ENCODE results near the gene ZNF444.

The ZNF444 gene

DNA sequence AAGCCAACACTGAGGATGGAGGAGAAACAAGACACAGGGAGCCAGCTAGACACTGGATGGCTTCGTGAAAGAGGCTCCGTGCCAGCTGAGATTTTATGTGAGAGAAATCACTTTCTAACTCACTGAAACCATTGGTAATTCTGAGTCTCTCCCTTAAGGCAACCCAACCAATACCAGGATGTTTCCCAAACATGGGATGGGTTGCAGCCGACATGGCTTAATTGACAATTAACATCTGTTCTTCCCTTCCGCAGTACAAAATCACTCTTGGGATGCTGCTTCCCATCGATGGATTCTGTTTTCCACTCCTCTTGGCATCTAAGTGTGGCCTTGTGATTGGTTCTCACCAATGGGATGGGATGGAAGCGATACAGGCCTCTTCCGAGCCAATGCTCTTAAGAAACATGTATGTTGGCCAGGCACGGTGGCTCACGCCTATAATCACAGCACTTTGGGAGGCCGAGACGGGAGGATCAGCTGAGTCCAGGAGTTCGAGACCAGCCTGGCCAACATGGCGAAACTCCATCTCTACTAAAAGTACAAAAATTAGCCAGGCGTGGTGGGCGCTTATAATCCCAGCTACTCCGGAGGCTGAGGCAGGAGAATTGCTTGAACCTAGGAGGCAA, 17.7 kb upstream of the ZNF444 start:
- no peak for DNase-seq

DNA sequence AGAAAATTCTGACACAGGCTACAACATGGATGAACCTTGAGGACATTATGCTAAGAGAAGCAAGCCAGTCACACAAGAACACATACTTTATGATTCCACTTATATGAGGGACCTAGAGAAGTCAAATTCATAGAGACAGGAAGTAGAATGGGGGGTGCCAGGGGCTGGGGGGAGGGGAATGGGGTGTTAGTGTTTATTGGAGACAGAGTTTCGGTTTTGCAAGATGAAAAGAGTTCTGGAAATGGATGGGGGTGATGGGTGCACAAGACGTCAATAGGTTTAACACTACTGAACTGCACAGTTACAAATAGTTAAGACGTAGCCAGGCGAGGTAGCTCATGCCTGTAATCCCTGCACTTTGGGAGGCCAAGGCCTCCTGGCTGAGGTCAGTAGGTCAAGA, 16.5 kb upstream of the ZNF444 start:
- DNase-seq = no peak

GRCh38 chr19:56125806-56126590, 15.1 kb upstream of the ZNF444 start:
- DNase-seq = no peak

GRCh38 chr19:56126983-56127780, 13.9 kb upstream of the ZNF444 start:
- no peak for DNase-seq

GRCh38 chr19:56130006-56130405, 11.1 kb upstream of the ZNF444 start:
- no peak for DNase-seq

GRCh38 chr19:56131651-56132050, 9.4 kb upstream of the ZNF444 start:
- DNase-seq = no peak

DNA sequence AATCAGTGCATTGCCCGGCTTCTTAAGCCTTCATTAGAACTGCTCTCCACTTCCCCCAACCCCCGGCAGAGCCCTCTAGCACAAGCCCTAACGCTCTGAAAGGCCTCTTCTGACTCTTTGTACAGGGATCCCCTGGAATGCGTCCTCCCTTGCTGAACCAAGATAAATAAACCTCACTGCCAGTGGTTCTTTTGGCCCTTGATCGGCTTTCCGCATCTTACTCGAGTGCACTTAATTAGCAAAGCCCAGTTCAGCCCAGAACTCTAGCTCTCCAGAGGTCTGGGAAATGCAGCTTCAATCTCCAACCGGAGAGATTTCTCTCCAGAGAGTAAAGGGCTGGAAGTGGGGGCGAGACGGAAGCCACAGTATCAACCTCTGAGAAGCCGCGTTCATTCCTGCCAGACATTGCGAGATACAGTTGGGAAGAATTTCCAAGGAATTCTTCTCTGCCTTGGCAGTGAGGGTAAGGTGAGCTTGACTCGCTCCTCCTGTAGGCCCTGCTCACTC, 8.7 kb upstream of the ZNF444 start:
- no peak for DNase-seq

- peak; percentile 50 for DNase-seq
These were observed 7.0 kb upstream of the ZNF444 start for GRCh38 chr19:56133858-56134653.

DNA sequence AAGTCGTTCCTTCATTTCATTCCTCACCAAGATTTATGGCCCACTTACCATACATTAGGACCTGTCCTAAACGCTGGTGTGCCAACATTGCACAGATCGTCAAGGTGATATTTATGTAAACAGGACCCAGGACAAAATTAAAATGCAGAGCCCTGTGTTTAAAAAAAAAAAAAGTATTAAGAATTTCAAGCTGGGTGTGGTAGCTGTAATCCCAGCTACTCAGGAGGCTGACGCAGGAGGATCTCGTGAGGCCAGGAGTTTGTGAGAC, 6.5 kb upstream of the ZNF444 start:
- DNase-seq = no peak

GRCh38 chr19:56136362-56136761, 4.7 kb upstream of the ZNF444 start:
- no peak for DNase-seq

DNA sequence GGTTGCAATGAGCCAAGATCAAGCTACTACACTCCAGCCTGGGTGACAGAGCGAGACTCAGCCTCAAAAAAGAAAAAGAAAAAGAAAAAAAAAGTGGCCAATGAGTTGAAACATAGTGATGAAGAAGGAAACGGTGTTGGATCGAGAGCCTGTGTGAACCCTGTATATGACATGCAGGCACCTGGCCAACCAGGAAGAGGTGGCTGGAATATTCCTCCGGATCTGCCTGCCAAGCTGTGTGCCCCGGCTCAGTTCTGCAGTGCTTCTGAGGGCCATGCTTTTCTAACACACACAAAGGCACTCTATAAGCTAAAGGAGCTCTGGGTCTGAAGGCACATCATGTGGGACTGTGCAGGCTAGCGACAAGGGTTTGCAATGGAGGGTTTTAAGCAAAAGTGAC, 3.7 kb upstream of the ZNF444 start:
- no peak for DNase-seq

DNA sequence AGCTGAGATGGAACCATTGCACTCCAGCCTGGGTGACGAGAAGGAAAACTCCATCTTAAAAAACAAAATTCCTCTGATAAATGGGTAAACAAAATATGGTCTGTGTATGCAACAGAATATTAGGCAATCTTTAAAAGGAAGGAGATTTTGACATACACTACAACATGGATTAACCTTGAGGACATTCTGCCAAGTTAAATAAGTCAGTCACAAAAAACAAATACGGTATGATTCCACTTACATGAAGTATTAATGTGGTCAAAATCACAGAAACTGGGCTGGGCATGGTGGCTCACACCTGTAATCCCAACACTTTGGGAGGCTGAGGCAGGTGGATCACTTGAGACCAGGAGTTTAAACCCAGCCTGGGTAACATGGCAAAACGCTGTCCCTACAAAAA, 3.0 kb upstream of the ZNF444 start:
- DNase-seq = no peak

DNA sequence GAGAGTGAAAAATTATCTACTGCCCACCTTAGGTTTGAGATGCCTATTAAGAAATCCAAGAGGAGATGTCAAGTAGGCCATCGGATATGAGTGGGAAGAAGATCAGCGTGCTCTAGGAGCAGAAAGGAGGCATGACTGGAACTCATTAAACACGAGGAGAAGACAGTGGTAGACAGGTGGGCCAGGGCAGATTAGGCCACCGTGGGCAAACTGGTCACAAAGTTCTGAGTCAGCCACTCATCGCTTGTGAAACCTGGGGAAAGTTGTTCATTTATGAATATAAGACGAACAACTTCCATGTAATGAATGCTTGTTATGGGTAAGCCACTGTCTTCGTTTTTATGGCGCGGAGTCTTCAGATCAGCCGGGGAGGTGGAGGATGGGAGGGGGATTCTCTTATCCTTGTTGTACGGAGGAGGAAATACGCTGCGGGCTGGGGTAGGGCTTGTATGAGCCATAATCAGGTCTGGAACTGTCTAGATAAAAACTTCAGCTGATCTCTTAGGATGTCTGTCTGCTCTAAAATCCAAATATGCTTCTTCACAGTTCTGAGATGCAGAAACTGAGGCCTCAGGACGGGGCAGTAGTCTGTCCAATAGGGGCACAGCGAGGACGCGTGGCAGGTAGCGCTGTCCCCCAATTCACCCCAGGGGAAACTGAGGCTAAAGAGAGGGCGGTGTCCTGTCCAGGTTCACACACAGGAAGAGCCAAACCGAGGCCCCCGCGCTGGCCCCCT, 1.1 kb upstream of the ZNF444 start:
- no peak for DNase-seq

GRCh38 chr19:56141417-56141993, 418 bp downstream of the ZNF444 start:
- DNase-seq = no peak

- no peak for DNase-seq
These were observed 1.1 kb downstream of the ZNF444 start for GRCh38 chr19:56142087-56142787.

GRCh38 chr19:56142897-56143434, 1.9 kb downstream of the ZNF444 start:
- DNase-seq = no peak

GRCh38 chr19:56144376-56144775, 3.3 kb downstream of the ZNF444 start:
- DNase-seq = no peak

DNA sequence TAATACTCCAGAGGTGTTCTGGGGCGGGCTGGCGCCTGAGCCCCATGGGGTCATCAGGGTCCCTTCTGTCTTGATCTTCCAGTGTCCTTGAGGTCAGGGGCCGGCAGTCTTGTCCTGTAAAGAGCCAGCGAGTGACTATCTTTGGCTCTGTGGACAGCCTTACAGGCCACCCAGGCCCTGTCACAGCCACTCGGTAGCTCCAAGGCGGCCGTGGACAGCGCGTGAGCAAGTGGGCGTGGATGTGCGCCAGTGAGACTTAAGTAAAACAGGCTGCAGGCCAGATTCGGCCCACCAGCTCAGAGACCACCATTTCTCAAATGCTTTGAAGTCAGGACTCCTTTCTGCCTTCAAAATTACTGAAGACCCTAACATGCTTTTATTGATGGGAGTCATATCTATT, 3.7 kb downstream of the ZNF444 start:
- DNase-seq = no peak

DNA sequence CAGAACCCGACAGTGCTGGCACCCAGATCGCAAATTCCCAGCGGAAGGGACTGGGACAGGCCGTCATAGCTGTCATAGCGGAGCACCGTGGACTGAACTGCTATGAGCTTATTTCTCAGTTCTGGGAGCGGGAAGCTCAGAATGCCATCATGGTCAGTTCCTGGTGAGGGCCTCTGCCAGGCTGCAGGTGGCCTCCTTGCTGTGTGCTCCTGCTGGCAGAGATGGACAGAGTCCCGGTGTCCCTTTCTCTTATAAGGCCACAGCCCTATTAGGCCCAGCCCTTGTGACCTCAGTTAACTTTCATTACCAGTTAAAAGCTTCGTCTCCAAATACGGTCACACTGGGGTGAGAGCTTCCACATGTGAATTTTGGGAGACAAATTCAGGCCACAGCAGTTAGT, 4.6 kb downstream of the ZNF444 start:
- DNase-seq = no peak

- no peak for DNase-seq
These were observed 5.8 kb downstream of the ZNF444 start for GRCh38 chr19:56146904-56147303.

- no peak for DNase-seq
These were observed 6.2 kb downstream of the ZNF444 start for GRCh38 chr19:56147307-56147706.

Measured in suppressor macrophage treated with lipopolysaccharide for 4 hours (primary cell).